ENCODE data around the gene RHBDL2. TPM values are rescaled to one million over a fixed set of nuclear protein-coding genes. Genes with fewer than 3 reads are reported as not detected.
"Not testable (repeated sequence)": the region's sequence is repeated elsewhere in the genome, so short reads cannot be mapped to it uniquely, and the experiment has no call there.

Gene RHBDL2
- total and polyA plus RNA-seq, 9 of the 15 experiments (the other 6 are each of a cell fraction or from before 2014, with no cell fraction given), result not detected

DNA sequence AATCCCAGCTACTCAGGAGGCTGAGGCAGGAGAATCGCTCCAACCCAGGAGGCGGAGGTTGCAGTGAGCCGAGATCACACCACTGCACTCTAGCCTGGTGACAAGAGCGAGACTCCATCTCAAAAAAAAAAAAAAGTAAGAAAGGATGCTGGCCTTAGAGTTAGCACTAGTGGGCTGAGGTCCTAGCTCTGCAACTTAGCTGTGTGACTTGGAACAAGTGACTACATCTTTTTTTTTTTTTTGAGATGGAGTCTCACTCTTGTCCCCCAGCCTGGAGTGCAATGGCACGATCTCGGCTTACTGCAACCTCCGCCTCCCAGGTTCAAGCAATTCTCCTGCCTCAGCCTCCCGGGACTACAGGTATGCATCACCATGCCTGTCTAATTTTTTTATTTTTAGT, 26.7 kb downstream of the RHBDL2 start:
- H3K9ac ChIP-seq (ENCODE audit: insufficient read depth in 1 of 2, low read depth in 2 of 2, low read length in 2 of 2); H3K9me1 ChIP-seq (ENCODE audit: control insufficient read depth, insufficient read depth, low read length); H3K36me3 ChIP-seq (ENCODE audit: control insufficient read depth, insufficient read depth, low read length); in situ Hi-C loops (cut with MboI); BruUV-seq (replicated peaks); H3K27me3 ChIP-seq (ENCODE audit: control insufficient read depth in 2 of 2, insufficient read depth in 2 of 2, low read length in 2 of 2); H4K20me1 ChIP-seq (replicated peaks; ENCODE audit: control insufficient read depth, insufficient read depth, low read length); CTCF ChIA-PET (ENCODE audit: low intra/inter-chr PET ratio); FAIRE-seq; intact Hi-C loops (cut with micrococcal nuclease); H3K27ac ChIP-seq (ENCODE audit: extremely low read depth, low read depth, low read length); H2AFZ ChIP-seq (ENCODE audit: low read depth, low read length); H3K9me3 ChIP-seq (replicated peaks; ENCODE audit: control insufficient read depth, insufficient read depth, low read depth, low read length); H3K79me2 ChIP-seq (ENCODE audit: control insufficient read depth, insufficient read depth, low read length); H3K4me3 ChIP-seq: not testable (repeated sequence)
- peak in 1 of 4 experiments; percentile 16 for DNase-seq (ENCODE audit: extremely low read depth in 1 of 4, low spot score in 3 of 4)
- 15% methylated on average over 7 of the region's 8 CpGs for WGBS (ENCODE audit: insufficient coverage, low coverage, missing lambda C conversion rate)
- POLR2A ChIA-PET, result interaction anchor here (0.6 to 1.5 kb wide), 3 partner anchors 15 to 300 kb away, joined by 3 to 4 read pairs (median 4); no protein-coding TSS in a partner anchor
- ATAC-seq, result peak; percentile 38
- peaks cover 19 to 22% of the 10 kb centered on the region in 2 experiments; a peak in 4 of 5 replicates for H3K4me1 ChIP-seq (replicated peaks in 1 of 2; ENCODE audit: control insufficient read depth in 2 of 2, insufficient read depth in 2 of 2, low read length in 2 of 2)
- peak; percentile 63 for TF ChIP-seq ZNF384 (IDR thresholded peaks at IDR 0.05; ENCODE audit: low read depth, low read length)
- 0 out of 2 replicates have a peak, but pooled peaks have one; percentile 40 for TF ChIP-seq SMARCA5 (IDR thresholded peaks at IDR 0.05)
- TF ChIP-seq, protein P1, sequence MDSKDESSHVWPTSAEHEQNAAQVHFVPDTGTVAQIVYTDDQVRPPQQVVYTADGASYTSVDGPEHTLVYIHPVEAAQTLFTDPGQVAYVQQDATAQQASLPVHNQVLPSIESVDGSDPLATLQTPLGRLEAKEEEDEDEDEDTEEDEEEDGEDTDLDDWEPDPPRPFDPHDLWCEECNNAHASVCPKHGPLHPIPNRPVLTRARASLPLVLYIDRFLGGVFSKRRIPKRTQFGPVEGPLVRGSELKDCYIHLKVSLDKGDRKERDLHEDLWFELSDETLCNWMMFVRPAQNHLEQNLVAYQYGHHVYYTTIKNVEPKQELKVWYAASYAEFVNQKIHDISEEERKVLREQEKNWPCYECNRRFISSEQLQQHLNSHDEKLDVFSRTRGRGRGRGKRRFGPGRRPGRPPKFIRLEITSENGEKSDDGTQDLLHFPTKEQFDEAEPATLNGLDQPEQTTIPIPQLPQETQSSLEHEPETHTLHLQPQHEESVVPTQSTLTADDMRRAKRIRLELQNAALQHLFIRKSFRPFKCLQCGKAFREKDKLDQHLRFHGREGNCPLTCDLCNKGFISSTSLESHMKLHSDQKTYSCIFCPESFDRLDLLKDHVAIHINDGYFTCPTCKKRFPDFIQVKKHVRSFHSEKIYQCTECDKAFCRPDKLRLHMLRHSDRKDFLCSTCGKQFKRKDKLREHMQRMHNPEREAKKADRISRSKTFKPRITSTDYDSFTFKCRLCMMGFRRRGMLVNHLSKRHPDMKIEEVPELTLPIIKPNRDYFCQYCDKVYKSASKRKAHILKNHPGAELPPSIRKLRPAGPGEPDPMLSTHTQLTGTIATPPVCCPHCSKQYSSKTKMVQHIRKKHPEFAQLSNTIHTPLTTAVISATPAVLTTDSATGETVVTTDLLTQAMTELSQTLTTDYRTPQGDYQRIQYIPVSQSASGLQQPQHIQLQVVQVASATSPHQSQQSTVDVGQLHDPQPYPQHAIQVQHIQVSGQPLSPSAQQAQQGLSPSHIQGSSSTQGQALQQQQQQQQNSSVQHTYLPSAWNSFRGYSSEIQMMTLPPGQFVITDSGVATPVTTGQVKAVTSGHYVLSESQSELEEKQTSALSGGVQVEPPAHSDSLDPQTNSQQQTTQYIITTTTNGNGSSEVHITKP (IDR thresholded peaks at IDR 0.05; ENCODE audit: partially characterized antibody), result peak; percentile 75
- TF ChIP-seq ZNF197 (CRISPR knock-in tag; IDR thresholded peaks at IDR 0.05; ENCODE audit: low read depth), result 0 out of 2 replicates have a peak, but pooled peaks have one; percentile 14
- TF ChIP-seq, protein P2, sequence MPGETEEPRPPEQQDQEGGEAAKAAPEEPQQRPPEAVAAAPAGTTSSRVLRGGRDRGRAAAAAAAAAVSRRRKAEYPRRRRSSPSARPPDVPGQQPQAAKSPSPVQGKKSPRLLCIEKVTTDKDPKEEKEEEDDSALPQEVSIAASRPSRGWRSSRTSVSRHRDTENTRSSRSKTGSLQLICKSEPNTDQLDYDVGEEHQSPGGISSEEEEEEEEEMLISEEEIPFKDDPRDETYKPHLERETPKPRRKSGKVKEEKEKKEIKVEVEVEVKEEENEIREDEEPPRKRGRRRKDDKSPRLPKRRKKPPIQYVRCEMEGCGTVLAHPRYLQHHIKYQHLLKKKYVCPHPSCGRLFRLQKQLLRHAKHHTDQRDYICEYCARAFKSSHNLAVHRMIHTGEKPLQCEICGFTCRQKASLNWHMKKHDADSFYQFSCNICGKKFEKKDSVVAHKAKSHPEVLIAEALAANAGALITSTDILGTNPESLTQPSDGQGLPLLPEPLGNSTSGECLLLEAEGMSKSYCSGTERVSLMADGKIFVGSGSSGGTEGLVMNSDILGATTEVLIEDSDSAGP (CRISPR knock-in tag; IDR thresholded peaks at IDR 0.05), result 0 out of 2 replicates have a peak, but pooled peaks have one; percentile 37
- peak overlapping the region; percentile 62; the same call in 1 of the 2 replicates for H3K4me2 ChIP-seq (ENCODE audit: insufficient read depth, low read length)

Measured in K562 (cell line).